ENCODE results near the gene VMAC. TPM values are rescaled to one million over a fixed set of nuclear protein-coding genes. Genes with fewer than 3 reads are reported as not detected.

The VMAC gene
- total RNA-seq, 1 experiment from 2014 or later = 7.1 TPM

DNA sequence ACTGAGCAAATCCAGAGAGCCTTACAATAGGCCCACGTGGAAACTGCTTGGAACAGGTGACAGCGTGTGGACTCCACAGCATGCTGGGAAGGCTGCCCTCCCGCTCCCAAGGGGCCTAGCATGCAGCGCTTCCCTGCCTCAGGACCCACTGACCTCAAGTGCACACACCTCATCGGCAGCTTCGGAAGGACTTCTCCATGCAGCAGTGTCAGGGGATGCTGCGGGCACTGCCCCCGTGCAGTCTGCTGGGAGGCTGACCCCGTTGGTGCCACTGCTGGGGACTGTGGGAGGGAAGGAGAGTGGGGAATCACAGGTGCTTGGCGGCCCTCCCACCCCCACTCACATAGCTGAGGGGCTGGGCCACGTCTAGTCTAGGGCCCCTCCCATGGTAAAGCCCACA, 26.6 kb downstream of the VMAC start:
- no peak for TF ChIP-seq EZH2 (IDR thresholded peaks at IDR 0.05; ENCODE audit: low read depth)
- TF ChIP-seq CTCF (conservative IDR thresholded peaks at IDR 0.05) = no peak
- H3K79me2 ChIP-seq (ENCODE audit: low read depth) = no peaks in the 10 kb centered on the region
- no peak overlapping the region for H2AFZ ChIP-seq
- POLR2A ChIA-PET (ENCODE audit: unreplicated experiment) = no interaction called here
- CTCF ChIA-PET = no interaction called here
- no peaks in the 10 kb centered on the region for H3K9me2 ChIP-seq (ENCODE audit: insufficient read depth)
- no peaks in the 10 kb centered on the region for H3K27me3 ChIP-seq (ENCODE audit: insufficient read depth, low read depth)
- DNase-seq = no peak
- H3K27ac ChIP-seq = no peak overlapping the region
- no peak overlapping the region for H3K4me3 ChIP-seq
- no peaks in the 10 kb centered on the region for H3K9me3 ChIP-seq (ENCODE audit: insufficient read depth, low read depth)
- H3F3A ChIP-seq (ENCODE audit: insufficient read depth, low read depth) = no peaks in the 10 kb centered on the region
- H3K4me2 ChIP-seq = no peak overlapping the region
- no peaks in the 10 kb centered on the region for H4K20me1 ChIP-seq (ENCODE audit: insufficient read depth)
- BruUV-seq (replicated peaks) = no TSS peak
- H3K4me1 ChIP-seq (replicated peaks; ENCODE audit: insufficient read depth) = no peaks in the 10 kb centered on the region
- intact Hi-C loops (cut with micrococcal nuclease; ENCODE audit: unreplicated experiment) = no loop called here
- no peaks in the 10 kb centered on the region for H3K36me3 ChIP-seq (ENCODE audit: low read depth)

- Histone ChIP-seq H3K27ac (no peak overlapping the region), H3K4me3 (no peak overlapping the region), H3K4me2 (no peak overlapping the region), H3K9me3 (ENCODE audit: insufficient read depth, low read depth) (no peaks in the 10 kb centered on the region), H3K9me2 (ENCODE audit: insufficient read depth) (no peaks in the 10 kb centered on the region), H2AFZ (no peak overlapping the region), H3K79me2 (ENCODE audit: low read depth) (no peaks in the 10 kb centered on the region), H3K4me1 (replicated peaks; ENCODE audit: insufficient read depth) (no peaks in the 10 kb centered on the region), H3F3A (ENCODE audit: insufficient read depth, low read depth) (no peaks in the 10 kb centered on the region), H3K36me3 (ENCODE audit: low read depth) (no peaks in the 10 kb centered on the region), H4K20me1 (ENCODE audit: insufficient read depth) (no peaks in the 10 kb centered on the region), H3K27me3 (ENCODE audit: insufficient read depth, low read depth) (no peaks in the 10 kb centered on the region)
- no TSS peak for BruUV-seq (replicated peaks)
- TF ChIP-seq EZH2 (IDR thresholded peaks at IDR 0.05; ENCODE audit: low read depth) (no peak), CTCF (conservative IDR thresholded peaks at IDR 0.05) (no peak)
- ChIA-PET POLR2A (ENCODE audit: unreplicated experiment) (no interaction called here), CTCF (no interaction called here)
- intact Hi-C loops (cut with micrococcal nuclease; ENCODE audit: unreplicated experiment) = no loop called here
- DNase-seq = no peak
Measured at GRCh38 chr19:5932146-5932545, 27.5 kb downstream of the VMAC start.

GRCh38 chr19:5932609-5933262, 28.1 kb downstream of the VMAC start:
- DNase-seq = no peak
- CTCF ChIA-PET = no interaction called here
- Histone ChIP-seq H3K4me3 (no peak overlapping the region), H4K20me1 (ENCODE audit: insufficient read depth) (no peaks in the 10 kb centered on the region), H3K79me2 (ENCODE audit: low read depth) (no peaks in the 10 kb centered on the region), H3K36me3 (ENCODE audit: low read depth) (no peaks in the 10 kb centered on the region), H3K4me1 (replicated peaks; ENCODE audit: insufficient read depth) (no peaks in the 10 kb centered on the region), H3K27me3 (ENCODE audit: insufficient read depth, low read depth) (no peaks in the 10 kb centered on the region), H3K9me2 (ENCODE audit: insufficient read depth) (no peaks in the 10 kb centered on the region), H3F3A (ENCODE audit: insufficient read depth, low read depth) (no peaks in the 10 kb centered on the region), H2AFZ (no peak overlapping the region), H3K4me2 (no peak overlapping the region), H3K27ac (no peak overlapping the region), H3K9me3 (ENCODE audit: insufficient read depth, low read depth) (no peaks in the 10 kb centered on the region)
- BruUV-seq (replicated peaks) = no TSS peak
- intact Hi-C loops (cut with micrococcal nuclease; ENCODE audit: unreplicated experiment) = no loop called here
- no peak for TF ChIP-seq CTCF (conservative IDR thresholded peaks at IDR 0.05)
- no peak for TF ChIP-seq EZH2 (IDR thresholded peaks at IDR 0.05; ENCODE audit: low read depth)
- POLR2A ChIA-PET (ENCODE audit: unreplicated experiment) = no interaction called here
